Right ventricle myocardium superior (tissue), 1 donor: ENCODE data around the gene ADAM23. TPM values are rescaled to one million over a fixed set of nuclear protein-coding genes. Genes with fewer than 3 reads are reported as not detected.

Experiments
- ATAC-seq: fragments of 200-7000 bp; cut with Tn5 transposase; one replicate; pipeline ENCODE4 v1.9.1; 2020; ENCODE audit warnings: mild to moderate bottlenecking; ENCODE audit not compliant: poor library complexity
- DNase-seq: peaks from one replicate; pipeline ENCODE4 v3.0.0-alpha.2; 2020
- intact Hi-C: fragments of 100-400 bp; cut with DNase I; formaldehyde crosslinking; loops from one replicate; pipeline ENCODE4 v1.11.2; 2022
- total RNA-seq: library from RNA; stranded (reverse); fragmentation: NEBNext Ultra II Directional; extraction: Animal tissue kit (Norgen Biotek cat#: 25700); gene quantifications from one replicate; pipeline ENCODE4 v1.2.1, GENCODE V29; 2021
- donor health status: DM: no; HTN: yes; CAD: no; lungs with severe emphysema.

The ADAM23 gene
- total RNA-seq, 1 donor from 2014 or later, result 58.9 TPM

DNA sequence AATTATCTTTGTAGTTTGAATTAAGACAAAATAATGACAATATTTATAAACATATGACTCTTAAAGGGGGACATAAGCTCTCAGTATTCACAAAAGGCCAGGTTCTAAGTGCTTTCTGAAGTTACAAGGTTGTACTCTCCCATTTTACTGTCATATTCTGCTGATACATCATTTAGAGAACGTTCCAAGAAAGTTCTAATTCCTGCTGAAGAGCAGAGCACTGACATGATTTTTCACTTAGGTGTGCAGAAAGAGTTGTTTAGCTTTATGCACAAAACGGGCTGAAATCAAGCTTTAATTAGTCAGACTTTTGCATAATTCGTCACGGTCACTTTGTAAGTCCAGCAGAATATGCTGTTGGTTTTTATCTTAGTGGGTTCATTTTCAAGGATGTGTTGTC lies 37.3 kb downstream of the ADAM23 start:
- no peak for DNase-seq
- no peak for ATAC-seq
- intact Hi-C loops, result no loop called here

DNA sequence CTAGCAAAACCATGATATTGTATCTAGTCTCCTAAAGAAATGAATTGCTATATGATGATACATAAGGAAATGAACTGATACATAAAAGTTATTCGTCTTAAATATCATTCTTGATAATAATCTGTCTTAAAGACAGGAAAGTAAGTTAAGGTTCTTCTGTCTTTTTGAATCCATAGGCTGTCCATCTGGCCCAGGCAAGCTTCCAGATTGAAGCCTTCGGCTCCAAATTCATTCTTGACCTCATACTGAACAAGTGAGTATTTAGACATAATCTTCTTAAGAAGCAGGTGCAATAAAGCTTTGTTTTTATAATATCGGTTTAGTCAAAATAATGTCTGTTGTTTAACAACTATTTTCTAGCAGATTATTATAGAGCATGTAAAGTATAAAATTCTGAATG lies 37.7 kb downstream of the ADAM23 start:
- intact Hi-C loops, result no loop called here
- no peak for ATAC-seq
- no peak for DNase-seq

- DNase-seq (no peak), ATAC-seq (peak; percentile 87)
- intact Hi-C loops, result no loop called here
These were observed 38.8 kb downstream of the ADAM23 start for GRCh38 chr2:206482123-206482522.

GRCh38 chr2:206482633-206483032 lies 39.3 kb downstream of the ADAM23 start:
- no peak for ATAC-seq
- intact Hi-C loops, result no loop called here
- DNase-seq, result no peak

- DNase-seq (no peak), ATAC-seq (no peak)
- intact Hi-C loops, result no loop called here
These were observed 44.7 kb downstream of the ADAM23 start for GRCh38 chr2:206488053-206488452.

DNA sequence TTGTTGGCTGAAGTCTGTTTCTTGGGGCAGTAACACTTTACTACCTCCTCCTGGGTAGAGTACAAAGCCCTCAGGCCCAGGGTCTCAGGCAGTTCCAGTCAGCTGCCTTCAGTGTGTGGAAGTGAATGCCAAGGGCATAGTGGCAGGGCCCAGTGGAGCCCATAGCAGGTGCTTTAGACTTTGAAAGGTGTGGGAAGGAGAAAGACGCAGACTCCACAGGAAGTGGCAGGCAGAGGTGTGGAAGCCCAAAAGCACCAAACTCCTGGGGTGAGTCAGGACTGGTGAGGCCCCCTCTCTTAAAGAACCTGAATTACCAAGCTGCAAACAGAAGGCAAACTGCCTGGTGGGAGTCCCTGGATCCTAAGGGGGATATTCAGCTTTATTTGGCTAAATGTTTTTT lies 45.3 kb downstream of the ADAM23 start:
- ATAC-seq (no peak), DNase-seq (no peak)
- intact Hi-C loops, result no loop called here

- DNase-seq (no peak), ATAC-seq (no peak)
These were observed 50.7 kb downstream of the ADAM23 start for GRCh38 chr2:206494061-206494460.

DNA sequence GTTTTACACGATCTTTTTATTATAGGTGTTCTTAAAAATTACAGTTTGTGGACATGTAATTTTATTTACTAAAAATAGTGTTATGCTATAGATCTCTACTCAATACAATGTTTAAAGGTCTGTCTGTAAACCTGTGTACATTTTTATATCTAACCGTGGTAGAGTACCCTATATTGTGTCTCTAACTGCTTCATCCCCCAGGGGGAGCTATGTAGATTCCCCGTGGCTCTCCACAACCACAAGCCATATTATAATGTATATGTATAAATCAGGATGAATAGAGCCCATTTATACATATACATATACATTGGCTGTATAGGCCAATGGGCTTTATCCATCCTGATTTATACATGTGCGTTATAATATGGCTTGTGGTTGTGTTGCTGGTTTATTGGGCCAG lies 59.4 kb downstream of the ADAM23 start:
- ATAC-seq, result no peak
- DNase-seq, result no peak
- intact Hi-C loops, result no loop called here

More at GRCh38 chr2:206494061-206494460, 50.7 kb downstream of the ADAM23 start:
- intact Hi-C loops, result no loop called here

GRCh38 chr2:206511283-206511682 lies 68.0 kb downstream of the ADAM23 start:
- intact Hi-C loops, result loop anchor here (10.0 kb wide), 1 partner anchor 66 kb away; the partner anchor contains the start of gene ADAM23
- no peak for ATAC-seq
- no peak for DNase-seq

DNA sequence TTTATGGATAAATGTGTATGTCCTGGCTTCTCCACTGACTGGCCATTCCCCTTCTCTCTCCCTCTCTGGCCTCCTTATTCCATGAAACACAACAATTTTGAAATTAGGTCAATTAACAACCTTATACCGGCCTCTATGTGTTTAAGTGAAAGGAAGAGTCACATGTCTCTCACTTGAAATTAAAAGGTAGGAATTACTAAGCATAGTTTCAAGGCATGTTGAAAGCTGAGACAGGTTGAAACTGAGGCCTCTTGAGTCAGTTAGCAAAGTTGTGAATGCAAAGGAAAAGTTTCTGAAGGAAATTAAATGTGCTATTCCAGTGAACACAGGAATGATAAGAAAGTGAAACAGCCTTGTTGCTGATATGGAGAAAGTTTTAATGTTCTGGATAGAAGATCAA lies 69.7 kb downstream of the ADAM23 start:
- intact Hi-C loops, result loop anchor here (10.0 kb wide), 1 partner anchor 68 kb away; the partner anchor contains the start of gene ADAM23
- no peak for ATAC-seq
- DNase-seq, result no peak

GRCh38 chr2:206515580-206515979 lies 72.2 kb downstream of the ADAM23 start:
- intact Hi-C loops, result loop anchor here (10.0 kb wide), 1 partner anchor 71 kb away; the partner anchor contains the start of gene ADAM23
- no peak for DNase-seq
- peak; percentile 82 for ATAC-seq

GRCh38 chr2:206518997-206519396 lies 75.7 kb downstream of the ADAM23 start:
- intact Hi-C loops, result loop anchor here (10.0 kb wide), 1 partner anchor 74 kb away; the partner anchor contains the start of gene ADAM23
- ATAC-seq, result no peak

GRCh38 chr2:206520450-206520849 lies 77.1 kb downstream of the ADAM23 start:
- ATAC-seq, result no peak
- DNase-seq, result no peak
- intact Hi-C loops, result no loop called here

More at GRCh38 chr2:206518997-206519396, 75.7 kb downstream of the ADAM23 start:
- DNase-seq, result no peak

- DNase-seq, result no peak
- intact Hi-C loops, result no loop called here
- ATAC-seq, result no peak
These were observed 77.8 kb downstream of the ADAM23 start for GRCh38 chr2:206521115-206521514.

DNA sequence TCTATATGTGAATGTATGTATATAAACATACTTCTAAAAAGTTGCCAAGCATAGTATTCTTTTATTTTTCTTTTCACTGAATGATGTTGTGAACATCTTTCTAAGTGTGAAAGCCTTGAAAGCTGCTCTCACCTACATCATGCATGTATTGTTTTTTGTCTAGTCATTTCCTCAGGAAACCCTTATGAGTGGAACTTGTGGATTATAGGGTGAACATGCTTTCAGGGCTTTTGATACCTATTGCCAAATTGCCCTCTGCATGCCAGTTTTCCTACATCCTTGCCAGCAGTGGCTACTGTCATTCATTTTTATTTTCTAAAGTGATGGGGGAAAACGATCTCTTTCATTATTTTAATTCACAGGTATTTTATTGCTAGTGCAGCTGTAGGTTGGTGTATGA lies 78.3 kb downstream of the ADAM23 start:
- DNase-seq, result no peak
- intact Hi-C loops, result no loop called here
- no peak for ATAC-seq

DNA sequence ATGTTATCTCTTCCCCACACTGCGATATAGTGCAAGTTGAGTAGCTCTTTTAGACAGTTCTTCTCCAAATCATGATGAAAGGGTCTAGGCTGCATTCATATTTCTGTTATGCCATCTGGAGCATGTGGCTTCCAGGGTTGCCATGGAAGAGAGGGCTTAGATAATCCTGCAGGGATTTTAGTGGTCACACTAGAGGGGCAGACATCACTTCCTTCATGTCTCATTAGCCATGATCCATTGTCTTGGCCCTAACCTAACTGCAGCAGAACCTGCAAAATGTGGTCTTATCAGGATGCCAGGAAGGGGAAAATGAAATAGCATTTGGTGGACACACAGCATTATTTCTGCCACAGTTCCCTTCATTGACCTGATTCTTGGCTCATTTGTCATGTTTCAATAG lies 83.1 kb downstream of the ADAM23 start:
- no peak for ATAC-seq
- DNase-seq, result no peak
- intact Hi-C loops, result no loop called here

DNA sequence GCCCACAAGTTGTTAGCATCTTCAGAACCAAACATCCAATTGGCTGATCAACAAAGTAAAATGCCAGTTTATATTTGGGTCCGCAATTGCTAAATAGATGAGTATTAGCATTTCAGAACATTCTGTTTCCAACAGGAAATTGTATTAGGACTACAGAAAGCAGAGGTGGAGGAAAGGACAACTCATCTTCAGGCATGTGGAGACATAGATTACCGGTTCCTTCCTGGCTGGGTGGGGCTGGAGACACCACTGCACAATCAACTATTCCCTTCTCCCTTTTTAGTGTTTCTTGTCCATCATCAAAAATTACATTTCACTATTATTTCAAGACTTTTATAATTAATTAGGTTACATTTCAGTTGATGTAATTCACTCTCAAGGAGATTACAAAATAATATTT lies 83.8 kb downstream of the ADAM23 start:
- intact Hi-C loops, result no loop called here

DNA sequence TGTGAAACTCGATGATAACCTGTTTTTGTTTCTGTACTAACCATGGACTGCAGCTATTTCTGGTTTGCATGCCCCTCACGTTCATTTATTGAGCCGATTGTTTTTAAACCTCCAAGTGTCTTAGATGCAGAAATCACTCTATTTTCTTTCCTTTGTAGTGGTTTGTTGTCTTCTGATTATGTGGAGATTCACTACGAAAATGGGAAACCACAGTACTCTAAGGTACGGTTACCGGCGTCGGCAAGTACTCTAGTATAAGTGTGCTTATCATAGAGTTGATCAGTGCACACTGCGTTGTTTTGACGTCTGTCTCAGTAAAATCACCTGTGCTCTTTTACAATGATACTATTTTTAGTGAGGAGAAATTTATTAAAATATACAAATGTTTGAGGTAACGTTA lies 87.4 kb downstream of the ADAM23 start:
- ATAC-seq (no peak), DNase-seq (no peak)
- intact Hi-C loops, result no loop called here

More for the DNA sequence above, 83.8 kb downstream of the ADAM23 start:
- ATAC-seq (no peak), DNase-seq (no peak)

GRCh38 chr2:206531996-206532543 lies 88.7 kb downstream of the ADAM23 start:
- no peak for DNase-seq
- intact Hi-C loops, result no loop called here
- peak; percentile 87 for ATAC-seq

- intact Hi-C loops, result no loop called here
- ATAC-seq, result no peak
- DNase-seq, result no peak
These were observed 90.6 kb downstream of the ADAM23 start for GRCh38 chr2:206533977-206534376.
